ENCODE results near the gene GYPE.
"Not testable (repeated sequence)": the region's sequence is repeated elsewhere in the genome, so short reads cannot be mapped to it uniquely, and the experiment has no call there.

Gene GYPE

GRCh38 chr4:143862716-143863115 is 42.6 kb downstream of the GYPE start:
- not testable (repeated sequence) for H3K9ac ChIP-seq (ENCODE audit: low read length); H3K9me3 ChIP-seq (ENCODE audit: low read length); H3K4me2 ChIP-seq (ENCODE audit: low read length); H3K27ac ChIP-seq (ENCODE audit: low read depth, low read length, poor library complexity, severe bottlenecking); H3K4me3 ChIP-seq (ENCODE audit: low read depth, low read length, poor library complexity, severe bottlenecking); H3K4me1 ChIP-seq (ENCODE audit: insufficient read depth, low read length, severe bottlenecking); H4K20me1 ChIP-seq (ENCODE audit: insufficient read depth, low read length); H3K36me3 ChIP-seq (ENCODE audit: insufficient read depth, low read length); H2AFZ ChIP-seq (ENCODE audit: low read length); H3F3A ChIP-seq (ENCODE audit: insufficient read depth, low read length); H3K27me3 ChIP-seq (ENCODE audit: insufficient read depth, low read length); H3K9me2 ChIP-seq (ENCODE audit: low read depth, low read length); H3K79me2 ChIP-seq (ENCODE audit: insufficient read depth, low read length)

- Histone ChIP-seq H3K9me2 (ENCODE audit: low read depth, low read length) (no peaks in the 10 kb centered on the region), H3K4me1 (ENCODE audit: insufficient read depth, low read length, severe bottlenecking) (no peaks in the 10 kb centered on the region), H3K27ac (ENCODE audit: low read depth, low read length, poor library complexity, severe bottlenecking) (no peak overlapping the region), H3K4me2 (ENCODE audit: low read length) (no peak overlapping the region), H3K79me2 (ENCODE audit: insufficient read depth, low read length) (no peaks in the 10 kb centered on the region), H3K9me3 (ENCODE audit: low read length) (no peaks in the 10 kb centered on the region), H3K9ac (ENCODE audit: low read length) (no peak overlapping the region), H3K4me3 (ENCODE audit: low read depth, low read length, poor library complexity, severe bottlenecking) (no peak overlapping the region), H3K36me3 (ENCODE audit: insufficient read depth, low read length) (no peaks in the 10 kb centered on the region), H2AFZ (ENCODE audit: low read length) (no peak overlapping the region), H3F3A (ENCODE audit: insufficient read depth, low read length) (no peaks in the 10 kb centered on the region), H4K20me1 (ENCODE audit: insufficient read depth, low read length) (no peaks in the 10 kb centered on the region), H3K27me3 (ENCODE audit: insufficient read depth, low read length) (no peaks in the 10 kb centered on the region)
- TF ChIP-seq CTCF (IDR thresholded peaks at IDR 0.05; ENCODE audit: low read length) (no peak), EZH2 (IDR thresholded peaks at IDR 0.05; ENCODE audit: borderline replicate concordance, low read length) (no peak)
Measured at GRCh38 chr4:143858456-143858855, 46.9 kb downstream of the GYPE start.

- H3K4me2 ChIP-seq (ENCODE audit: low read length); H4K20me1 ChIP-seq (ENCODE audit: insufficient read depth, low read length); H3K9me3 ChIP-seq (ENCODE audit: low read length); H3F3A ChIP-seq (ENCODE audit: insufficient read depth, low read length); H3K36me3 ChIP-seq (ENCODE audit: insufficient read depth, low read length); H3K27ac ChIP-seq (ENCODE audit: low read depth, low read length, poor library complexity, severe bottlenecking); H2AFZ ChIP-seq (ENCODE audit: low read length); H3K9ac ChIP-seq (ENCODE audit: low read length); H3K9me2 ChIP-seq (ENCODE audit: low read depth, low read length); H3K4me1 ChIP-seq (ENCODE audit: insufficient read depth, low read length, severe bottlenecking); H3K4me3 ChIP-seq (ENCODE audit: low read depth, low read length, poor library complexity, severe bottlenecking); H3K79me2 ChIP-seq (ENCODE audit: insufficient read depth, low read length); H3K27me3 ChIP-seq (ENCODE audit: insufficient read depth, low read length): not testable (repeated sequence)
Measured at GRCh38 chr4:143857391-143858336, 47.7 kb downstream of the GYPE start.

GRCh38 chr4:143856017-143856557 is 49.3 kb downstream of the GYPE start:
- not testable (repeated sequence) for H3K9ac ChIP-seq (ENCODE audit: low read length); H3K27me3 ChIP-seq (ENCODE audit: insufficient read depth, low read length); H3K9me2 ChIP-seq (ENCODE audit: low read depth, low read length); H3K4me1 ChIP-seq (ENCODE audit: insufficient read depth, low read length, severe bottlenecking); H4K20me1 ChIP-seq (ENCODE audit: insufficient read depth, low read length); H3K4me2 ChIP-seq (ENCODE audit: low read length); H2AFZ ChIP-seq (ENCODE audit: low read length); H3K27ac ChIP-seq (ENCODE audit: low read depth, low read length, poor library complexity, severe bottlenecking); H3F3A ChIP-seq (ENCODE audit: insufficient read depth, low read length); H3K9me3 ChIP-seq (ENCODE audit: low read length); H3K4me3 ChIP-seq (ENCODE audit: low read depth, low read length, poor library complexity, severe bottlenecking); H3K79me2 ChIP-seq (ENCODE audit: insufficient read depth, low read length); H3K36me3 ChIP-seq (ENCODE audit: insufficient read depth, low read length)

GRCh38 chr4:143854645-143855044 is 50.7 kb downstream of the GYPE start:
- H3F3A ChIP-seq (ENCODE audit: insufficient read depth, low read length); H3K4me2 ChIP-seq (ENCODE audit: low read length); H3K9ac ChIP-seq (ENCODE audit: low read length); H4K20me1 ChIP-seq (ENCODE audit: insufficient read depth, low read length); H3K27ac ChIP-seq (ENCODE audit: low read depth, low read length, poor library complexity, severe bottlenecking); H3K36me3 ChIP-seq (ENCODE audit: insufficient read depth, low read length); H3K79me2 ChIP-seq (ENCODE audit: insufficient read depth, low read length); H3K9me3 ChIP-seq (ENCODE audit: low read length); H3K4me3 ChIP-seq (ENCODE audit: low read depth, low read length, poor library complexity, severe bottlenecking); H3K4me1 ChIP-seq (ENCODE audit: insufficient read depth, low read length, severe bottlenecking); H3K9me2 ChIP-seq (ENCODE audit: low read depth, low read length); H2AFZ ChIP-seq (ENCODE audit: low read length); H3K27me3 ChIP-seq (ENCODE audit: insufficient read depth, low read length): not testable (repeated sequence)

- not testable (repeated sequence) for H3K4me1 ChIP-seq (ENCODE audit: insufficient read depth, low read length, severe bottlenecking); H3K4me3 ChIP-seq (ENCODE audit: low read depth, low read length, poor library complexity, severe bottlenecking); H3K36me3 ChIP-seq (ENCODE audit: insufficient read depth, low read length); H3K9me2 ChIP-seq (ENCODE audit: low read depth, low read length); H3K9me3 ChIP-seq (ENCODE audit: low read length); H3K27ac ChIP-seq (ENCODE audit: low read depth, low read length, poor library complexity, severe bottlenecking); H4K20me1 ChIP-seq (ENCODE audit: insufficient read depth, low read length); H3K4me2 ChIP-seq (ENCODE audit: low read length); H3K27me3 ChIP-seq (ENCODE audit: insufficient read depth, low read length); H3K79me2 ChIP-seq (ENCODE audit: insufficient read depth, low read length); H2AFZ ChIP-seq (ENCODE audit: low read length); H3F3A ChIP-seq (ENCODE audit: insufficient read depth, low read length); H3K9ac ChIP-seq (ENCODE audit: low read length)
Measured at GRCh38 chr4:143849296-143849695, 56.1 kb downstream of the GYPE start.

- H3K27me3 ChIP-seq (ENCODE audit: insufficient read depth, low read length); H4K20me1 ChIP-seq (ENCODE audit: insufficient read depth, low read length); H3K4me2 ChIP-seq (ENCODE audit: low read length); H3K9ac ChIP-seq (ENCODE audit: low read length); H3K27ac ChIP-seq (ENCODE audit: low read depth, low read length, poor library complexity, severe bottlenecking); H3K9me3 ChIP-seq (ENCODE audit: low read length); H3K36me3 ChIP-seq (ENCODE audit: insufficient read depth, low read length); H3F3A ChIP-seq (ENCODE audit: insufficient read depth, low read length); H3K4me3 ChIP-seq (ENCODE audit: low read depth, low read length, poor library complexity, severe bottlenecking); H3K4me1 ChIP-seq (ENCODE audit: insufficient read depth, low read length, severe bottlenecking); H2AFZ ChIP-seq (ENCODE audit: low read length); H3K9me2 ChIP-seq (ENCODE audit: low read depth, low read length); H3K79me2 ChIP-seq (ENCODE audit: insufficient read depth, low read length): not testable (repeated sequence)
Measured at GRCh38 chr4:143843506-143843832, 61.9 kb downstream of the GYPE start.
